Neural cell (in vitro differentiated cells): ENCODE measurements around the gene SORL1-AS1.

ENCODE experiments used
- H2AFZ ChIP-seq: fragments of 200-600, 300-800 bp; sonication (generic), shearing (Covaris generic); 2 replicates; pipeline ENCODE4 v1.6.0; 2014; ENCODE audit warnings: low read depth, mild to moderate bottlenecking, antibody characterized with exemption, low read length, moderate library complexity
- H3F3A ChIP-seq: fragments of 200-600 bp; shearing (Covaris generic); 2 replicates; pipeline ENCODE4 v1.6.1; 2016; ENCODE audit warnings: mild to moderate bottlenecking, moderate library complexity, mixed read lengths, antibody characterized with exemption, low read length; ENCODE audit not compliant: insufficient read depth, poor library complexity, severe bottlenecking
- H3K27ac ChIP-seq: fragments of 200-600, 300-800 bp; sonication (generic), shearing (Covaris generic); 2 replicates; pipeline ENCODE4 v1.5.1; 2014; ENCODE audit warnings: mild to moderate bottlenecking, low read length, moderate library complexity
- H3K27me3 ChIP-seq: fragments of 300-800, 200-600 bp; sonication (generic), shearing (Covaris generic); 2 replicates; pipeline ENCODE4 v1.6.0; 2014; ENCODE audit warnings: mild to moderate bottlenecking, low read depth, low read length, moderate library complexity; ENCODE audit not compliant: insufficient read depth
- H3K36me3 ChIP-seq: fragments of 300-800, 200-600 bp; sonication (generic), shearing (Covaris generic); 2 replicates; pipeline ENCODE4 v1.5.1; 2014; ENCODE audit warnings: mild to moderate bottlenecking, antibody characterized with exemption, low read length, moderate library complexity; ENCODE audit not compliant: insufficient read depth
- H3K4me2 ChIP-seq: fragments of 300-800, 200-600 bp; sonication (generic), shearing (Covaris generic); 2 replicates; pipeline ENCODE4 v1.6.0; 2014; ENCODE audit warnings: mild to moderate bottlenecking, low read length
- H3K4me3 ChIP-seq: fragments of 300-800, 200-600 bp; sonication (generic), shearing (Covaris generic); 2 replicates; pipeline ENCODE4 v1.5.1; 2014; ENCODE audit warnings: mild to moderate bottlenecking, low read length, moderate library complexity
- H3K79me2 ChIP-seq: fragments of 200-600 bp; shearing (Covaris generic); replicated peaks from 2 replicates; pipeline ENCODE4 v1.6.0; 2014; ENCODE audit warnings: mild to moderate bottlenecking, low read length, moderate library complexity; ENCODE audit not compliant: insufficient read depth
- H3K9ac ChIP-seq: fragments of 300-800, 200-600 bp; sonication (generic), shearing (Covaris generic); 2 replicates; pipeline ENCODE4 v1.6.1; 2016; ENCODE audit warnings: mild to moderate bottlenecking, low read length, mixed read lengths
- H3K9me2 ChIP-seq: fragments of 200-600 bp; shearing (Covaris generic); 2 replicates; pipeline ENCODE4 v1.6.1; 2016; ENCODE audit warnings: mild to moderate bottlenecking, low read length, mixed read lengths; ENCODE audit not compliant: insufficient read depth
- H3K9me3 ChIP-seq: fragments of 200-600, 300-800 bp; sonication (generic), shearing (Covaris generic); 2 replicates; pipeline ENCODE4 v1.6.1; 2016; ENCODE audit warnings: mild to moderate bottlenecking, mixed run types, low read length, moderate library complexity, mixed read lengths
- H4K20me1 ChIP-seq: fragments of 200-600 bp; shearing (Covaris generic); 2 replicates; pipeline ENCODE4 v1.6.1; 2016; ENCODE audit warnings: mild to moderate bottlenecking, mixed run types; ENCODE audit not compliant: insufficient read depth
- EP300 ChIP-seq: fragments of 450-650 bp; conservative IDR thresholded peaks from 2 replicates; pipeline ENCODE4 v1.6.1; 2014; ENCODE audit warnings: antibody characterized with exemption, mild to moderate bottlenecking, moderate library complexity; ENCODE audit not compliant: poor library complexity, severe bottlenecking
- EZH2 ChIP-seq: fragments of 200-600, 300-800 bp; shearing (Covaris generic), sonication (generic); IDR thresholded peaks from 2 replicates; pipeline ENCODE4 v1.6.1; 2014; ENCODE audit warnings: antibody characterized with exemption, low read length, borderline replicate concordance, mild to moderate bottlenecking; ENCODE audit not compliant: insufficient read depth, poor library complexity, severe bottlenecking
- MXI1 ChIP-seq: fragments of 450-650 bp; conservative IDR thresholded peaks from 2 replicates; pipeline ENCODE4 v1.6.1; 2014; ENCODE audit warnings: antibody characterized with exemption, mild to moderate bottlenecking; ENCODE audit not compliant: poor library complexity, severe bottlenecking
- POLR2AphosphoS5 ChIP-seq: IDR thresholded peaks from 2 replicates; pipeline ENCODE4 v1.6.1; 2012
- RAD21 ChIP-seq: fragments of 450-650 bp; conservative IDR thresholded peaks from 2 replicates; pipeline ENCODE4 v1.6.1; 2014; ENCODE audit warnings: antibody characterized with exemption, mild to moderate bottlenecking, moderate library complexity
- SMC3 ChIP-seq: fragments of 450-650 bp; conservative IDR thresholded peaks from 2 replicates; pipeline ENCODE4 v1.6.1; 2014; ENCODE audit warnings: antibody characterized with exemption, mild to moderate bottlenecking, moderate library complexity; ENCODE audit not compliant: poor library complexity
- TAF1 ChIP-seq: IDR thresholded peaks from 2 replicates; pipeline ENCODE4 v1.6.1; 2012; ENCODE audit warnings: low read depth
- TF ChIP-seq, protein P1 (sequence below): fragments of 450-650 bp; IDR thresholded peaks from 2 replicates; pipeline ENCODE4 v1.5.1; 2014; ENCODE audit warnings: antibody characterized with exemption, mild to moderate bottlenecking, moderate library complexity; ENCODE audit not compliant: poor library complexity, severe bottlenecking
- TF ChIP-seq, protein P2 (sequence below): IDR thresholded peaks from 2 replicates; pipeline ENCODE4 v1.6.1; 2012; ENCODE audit warnings: borderline replicate concordance

The SORL1-AS1 gene

DNA sequence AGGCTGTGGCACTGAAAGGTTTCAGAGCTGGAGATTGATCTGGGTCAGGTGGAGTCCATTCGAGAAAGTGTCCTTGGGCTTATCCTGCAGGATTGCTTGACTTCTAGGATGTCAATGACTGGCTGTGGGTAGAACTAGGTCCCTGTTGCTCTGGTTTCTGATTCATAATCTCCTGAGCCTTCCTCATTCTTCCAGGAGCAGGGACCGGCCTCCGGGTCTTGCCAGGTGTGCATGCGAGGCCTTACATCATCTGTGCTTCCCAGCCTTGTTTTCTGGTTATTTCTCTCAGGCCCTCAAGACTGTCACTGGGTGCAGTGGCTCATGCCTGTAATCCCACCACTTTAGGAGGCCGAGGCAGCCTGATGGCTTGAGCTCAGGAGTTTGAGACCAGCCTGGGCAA, 33.3 kb upstream of the SORL1-AS1 start:
- no peaks in the 10 kb centered on the region for H3K79me2 ChIP-seq

DNA sequence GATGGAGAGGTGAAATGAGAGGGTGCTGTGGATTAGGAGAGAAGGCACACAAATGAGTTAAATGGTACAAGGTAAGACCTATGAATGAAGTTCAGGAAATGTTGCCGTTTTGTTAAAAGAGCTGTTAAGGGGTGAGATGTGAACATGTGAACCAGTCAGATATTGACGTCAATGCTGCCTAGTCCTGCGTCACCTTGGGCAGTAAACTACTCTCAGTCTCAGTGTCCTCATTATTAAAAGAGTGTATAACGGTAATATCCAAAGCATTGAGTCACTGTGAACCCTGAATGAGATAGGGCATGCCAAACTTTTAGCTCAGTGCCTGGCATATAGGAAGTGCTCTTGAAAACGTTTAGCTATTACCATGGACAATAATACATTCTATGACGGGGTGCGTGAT, 32.4 kb upstream of the SORL1-AS1 start:
- no peaks in the 10 kb centered on the region for H4K20me1 ChIP-seq
- no peak overlapping the region for H3K27ac ChIP-seq

More for the DNA sequence above, 33.3 kb upstream of the SORL1-AS1 start:
- no peaks in the 10 kb centered on the region for H4K20me1 ChIP-seq
- no peaks in the 10 kb centered on the region for H3K9me3 ChIP-seq
- TF ChIP-seq, protein P1, sequence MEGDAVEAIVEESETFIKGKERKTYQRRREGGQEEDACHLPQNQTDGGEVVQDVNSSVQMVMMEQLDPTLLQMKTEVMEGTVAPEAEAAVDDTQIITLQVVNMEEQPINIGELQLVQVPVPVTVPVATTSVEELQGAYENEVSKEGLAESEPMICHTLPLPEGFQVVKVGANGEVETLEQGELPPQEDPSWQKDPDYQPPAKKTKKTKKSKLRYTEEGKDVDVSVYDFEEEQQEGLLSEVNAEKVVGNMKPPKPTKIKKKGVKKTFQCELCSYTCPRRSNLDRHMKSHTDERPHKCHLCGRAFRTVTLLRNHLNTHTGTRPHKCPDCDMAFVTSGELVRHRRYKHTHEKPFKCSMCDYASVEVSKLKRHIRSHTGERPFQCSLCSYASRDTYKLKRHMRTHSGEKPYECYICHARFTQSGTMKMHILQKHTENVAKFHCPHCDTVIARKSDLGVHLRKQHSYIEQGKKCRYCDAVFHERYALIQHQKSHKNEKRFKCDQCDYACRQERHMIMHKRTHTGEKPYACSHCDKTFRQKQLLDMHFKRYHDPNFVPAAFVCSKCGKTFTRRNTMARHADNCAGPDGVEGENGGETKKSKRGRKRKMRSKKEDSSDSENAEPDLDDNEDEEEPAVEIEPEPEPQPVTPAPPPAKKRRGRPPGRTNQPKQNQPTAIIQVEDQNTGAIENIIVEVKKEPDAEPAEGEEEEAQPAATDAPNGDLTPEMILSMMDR: no peak
- TF ChIP-seq POLR2AphosphoS5 (no peak), MXI1 (no peak), EP300 (no peak), TAF1 (no peak), SMC3 (no peak), EZH2 (no peak), RAD21 (no peak)
- TF ChIP-seq, protein P2, sequence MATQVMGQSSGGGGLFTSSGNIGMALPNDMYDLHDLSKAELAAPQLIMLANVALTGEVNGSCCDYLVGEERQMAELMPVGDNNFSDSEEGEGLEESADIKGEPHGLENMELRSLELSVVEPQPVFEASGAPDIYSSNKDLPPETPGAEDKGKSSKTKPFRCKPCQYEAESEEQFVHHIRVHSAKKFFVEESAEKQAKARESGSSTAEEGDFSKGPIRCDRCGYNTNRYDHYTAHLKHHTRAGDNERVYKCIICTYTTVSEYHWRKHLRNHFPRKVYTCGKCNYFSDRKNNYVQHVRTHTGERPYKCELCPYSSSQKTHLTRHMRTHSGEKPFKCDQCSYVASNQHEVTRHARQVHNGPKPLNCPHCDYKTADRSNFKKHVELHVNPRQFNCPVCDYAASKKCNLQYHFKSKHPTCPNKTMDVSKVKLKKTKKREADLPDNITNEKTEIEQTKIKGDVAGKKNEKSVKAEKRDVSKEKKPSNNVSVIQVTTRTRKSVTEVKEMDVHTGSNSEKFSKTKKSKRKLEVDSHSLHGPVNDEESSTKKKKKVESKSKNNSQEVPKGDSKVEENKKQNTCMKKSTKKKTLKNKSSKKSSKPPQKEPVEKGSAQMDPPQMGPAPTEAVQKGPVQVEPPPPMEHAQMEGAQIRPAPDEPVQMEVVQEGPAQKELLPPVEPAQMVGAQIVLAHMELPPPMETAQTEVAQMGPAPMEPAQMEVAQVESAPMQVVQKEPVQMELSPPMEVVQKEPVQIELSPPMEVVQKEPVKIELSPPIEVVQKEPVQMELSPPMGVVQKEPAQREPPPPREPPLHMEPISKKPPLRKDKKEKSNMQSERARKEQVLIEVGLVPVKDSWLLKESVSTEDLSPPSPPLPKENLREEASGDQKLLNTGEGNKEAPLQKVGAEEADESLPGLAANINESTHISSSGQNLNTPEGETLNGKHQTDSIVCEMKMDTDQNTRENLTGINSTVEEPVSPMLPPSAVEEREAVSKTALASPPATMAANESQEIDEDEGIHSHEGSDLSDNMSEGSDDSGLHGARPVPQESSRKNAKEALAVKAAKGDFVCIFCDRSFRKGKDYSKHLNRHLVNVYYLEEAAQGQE: no peak
- H3K36me3 ChIP-seq: no peaks in the 10 kb centered on the region
- H3K27ac ChIP-seq: no peak overlapping the region
- H3K27me3 ChIP-seq: no peaks in the 10 kb centered on the region
- no peak overlapping the region for H3K4me2 ChIP-seq
- no peaks in the 10 kb centered on the region for H3F3A ChIP-seq
- H3K9ac ChIP-seq: no peak overlapping the region
- no peak overlapping the region for H3K4me3 ChIP-seq
- H2AFZ ChIP-seq: no peak overlapping the region
- H3K9me2 ChIP-seq: no peaks in the 10 kb centered on the region

More for the DNA sequence above, 32.4 kb upstream of the SORL1-AS1 start:
- Histone ChIP-seq H3F3A (no peaks in the 10 kb centered on the region), H3K27me3 (no peaks in the 10 kb centered on the region), H3K36me3 (no peaks in the 10 kb centered on the region), H3K9ac (no peak overlapping the region), H3K79me2 (no peaks in the 10 kb centered on the region), H2AFZ (no peak overlapping the region), H3K4me2 (no peak overlapping the region), H3K9me2 (no peaks in the 10 kb centered on the region), H3K4me3 (no peak overlapping the region), H3K9me3 (no peaks in the 10 kb centered on the region)
- no peak for TF ChIP-seq MXI1
- TF ChIP-seq TAF1: no peak
- TF ChIP-seq EP300: no peak
- no peak for TF ChIP-seq SMC3
- TF ChIP-seq, protein P1: no peak
- no peak for TF ChIP-seq EZH2
- TF ChIP-seq POLR2AphosphoS5: no peak
